IPS-NIHi11 (cell line): ENCODE data around the gene ATP11A.

Experiments used
- DNase-seq: peaks from one replicate; pipeline ENCODE4 v3.0.0; 2012; ENCODE audit warnings: mixed read lengths, low spot score

The ATP11A gene

GRCh38 chr13:112761701-112762689 lies 72.2 kb downstream of the ATP11A start:
- no peak for DNase-seq

GRCh38 chr13:112762690-112763080 lies 72.8 kb downstream of the ATP11A start:
- DNase-seq: no peak

- DNase-seq: no peak
Measured at GRCh38 chr13:112764028-112764427, 74.2 kb downstream of the ATP11A start.

- DNase-seq: no peak
Measured at GRCh38 chr13:112764864-112765561, 75.2 kb downstream of the ATP11A start.

GRCh38 chr13:112765731-112766130 lies 75.9 kb downstream of the ATP11A start:
- no peak for DNase-seq

- DNase-seq: no peak
Measured at GRCh38 chr13:112766336-112766735, 76.5 kb downstream of the ATP11A start.

GRCh38 chr13:112767506-112768471 lies 78.0 kb downstream of the ATP11A start:
- no peak for DNase-seq

- DNase-seq: no peak
Measured at GRCh38 chr13:112768795-112769481, 79.1 kb downstream of the ATP11A start.

GRCh38 chr13:112769615-112770014 lies 79.8 kb downstream of the ATP11A start:
- no peak for DNase-seq

GRCh38 chr13:112770504-112770903 lies 80.7 kb downstream of the ATP11A start:
- no peak for DNase-seq

- no peak for DNase-seq
Measured at GRCh38 chr13:112771139-112771876, 81.5 kb downstream of the ATP11A start.

GRCh38 chr13:112771877-112772538 lies 82.2 kb downstream of the ATP11A start:
- DNase-seq: no peak

- no peak for DNase-seq
Measured at GRCh38 chr13:112772539-112772909, 82.7 kb downstream of the ATP11A start.

GRCh38 chr13:112772929-112773328 lies 83.1 kb downstream of the ATP11A start:
- DNase-seq: no peak

GRCh38 chr13:112773601-112774447 lies 84.0 kb downstream of the ATP11A start:
- DNase-seq: no peak

- DNase-seq: no peak
Measured at GRCh38 chr13:112774448-112774792, 84.6 kb downstream of the ATP11A start.

GRCh38 chr13:112774829-112775565 lies 85.2 kb downstream of the ATP11A start:
- no peak for DNase-seq

GRCh38 chr13:112775791-112776279 lies 86.0 kb downstream of the ATP11A start:
- no peak for DNase-seq
